Naive thymus-derived CD4-positive, alpha-beta T cell (primary cell): ENCODE results near the gene PHEX. TPM values are rescaled to one million over a fixed set of nuclear protein-coding genes. Genes with fewer than 3 reads are reported as not detected.

ENCODE experiments used
- ATAC-seq: fragments of 150-1000 bp; cut with Tn5 transposase; 2 replicates; pipeline ENCODE4 v1.10.0; 2021; ENCODE audit warnings: mild to moderate bottlenecking, moderate library complexity
- CTCF ChIA-PET: fragments of 350-600 bp; sonication (Branson Sonifier 250); formaldehyde crosslinking; loops from one replicate; lab custom pipeline; 2021; ENCODE audit warnings: antibody characterized with exemption; lab: Charles Lee
- POLR2A ChIA-PET: fragments of 350-600 bp; sonication (Branson Sonifier 250); formaldehyde crosslinking; loops from one replicate; lab custom pipeline; 2021; ENCODE audit warnings: antibody characterized with exemption, inconsistent platforms; lab: Charles Lee
- DNase-seq, 9 donors: peaks; one replicate each; pipeline versions ENCODE4 v3.0.0 to v3.0.0-alpha.2; 2020 to 2022; ENCODE audit warnings: mixed read lengths in 1 of 9
- H3K27ac ChIP-seq: one replicate; pipeline ENCODE4 v1.7.0; 2013; ENCODE audit warnings: mild to moderate bottlenecking, low read depth, low read length, moderate library complexity
- H3K27me3 ChIP-seq, 2 donors: one replicate each; pipeline ENCODE4 v1.7.0; 2013; ENCODE audit warnings: low read length in 2 of 2, mild to moderate bottlenecking in 2 of 2, moderate library complexity in 2 of 2; ENCODE audit not compliant: control insufficient read depth in 2 of 2, insufficient read depth in 2 of 2
- H3K36me3 ChIP-seq, 3 experiments: 1 replicate in 2 of 3; 2 replicates in 1 of 3; pipeline ENCODE4 v1.7.0; 2013; ENCODE audit warnings: low read length in 3 of 3, mild to moderate bottlenecking in 3 of 3, moderate library complexity in 1 of 3; ENCODE audit not compliant: insufficient read depth in 3 of 3, control insufficient read depth in 2 of 3
- H3K4me1 ChIP-seq, 2 donors: one replicate each; pipeline ENCODE4 v1.7.0; 2013; ENCODE audit warnings: low read length in 2 of 2, mild to moderate bottlenecking in 2 of 2, moderate library complexity in 1 of 2; ENCODE audit not compliant: control insufficient read depth in 2 of 2, insufficient read depth in 2 of 2
- H3K4me3 ChIP-seq: 2 replicates; pipeline ENCODE4 v1.7.0; 2013; ENCODE audit warnings: mild to moderate bottlenecking, low read length
- H3K9me3 ChIP-seq, 3 experiments: 1 replicate in 2 of 3; 2 replicates in 1 of 3; pipeline ENCODE4 v1.7.0; 2013; ENCODE audit warnings: low read length in 3 of 3; ENCODE audit not compliant: control insufficient read depth in 2 of 3
- H3K27ac Mint-ChIP-seq, 9 donors: one replicate each; pipeline ENCODE4 v1.8.0; 2020 to 2022; ENCODE audit warnings: mixed read lengths in 9 of 9, mild to moderate bottlenecking in 8 of 9, moderate library complexity in 5 of 9, inconsistent platforms in 2 of 9
- H3K27me3 Mint-ChIP-seq, 5 donors: one replicate each; pipeline ENCODE4 v1.8.0; 2021 to 2022; ENCODE audit warnings: mixed read lengths in 5 of 5, mild to moderate bottlenecking in 1 of 5
- H3K36me3 Mint-ChIP-seq, 5 donors: one replicate each; pipeline ENCODE4 v1.8.0; 2020 to 2022; ENCODE audit warnings: mixed read lengths in 5 of 5, mild to moderate bottlenecking in 3 of 5, inconsistent platforms in 1 of 5
- H3K4me1 Mint-ChIP-seq, 7 donors: one replicate each; pipeline ENCODE4 v1.8.0; 2020 to 2022; ENCODE audit warnings: mixed read lengths in 7 of 7, mild to moderate bottlenecking in 3 of 7, inconsistent platforms in 1 of 7
- H3K4me3 Mint-ChIP-seq, 10 donors: one replicate each; pipeline ENCODE4 v1.8.0; 2020 to 2022; ENCODE audit warnings: mild to moderate bottlenecking in 10 of 10, mixed read lengths in 10 of 10, moderate library complexity in 6 of 10, inconsistent platforms in 2 of 10
- H3K9me3 Mint-ChIP-seq, 11 donors: one replicate each; pipeline ENCODE4 v1.8.0; 2020 to 2022; ENCODE audit warnings: mixed read lengths in 11 of 11, mild to moderate bottlenecking in 4 of 11, inconsistent platforms in 1 of 11, moderate library complexity in 1 of 11
- intact Hi-C, 2 donors: fragments of 100-400 bp; cut with micrococcal nuclease; formaldehyde crosslinking; loops; one replicate each; pipeline ENCODE4 v1.15.1; 2023
- polyA plus RNA-seq, 2 donors: library from polyadenylated mRNA; unstranded; fragments of 300-500 nt; fragmentation: Illumina TruSeq; gene quantifications; one replicate each; pipeline ENCODE4 v1.2.3, GENCODE V29; 2021
- total RNA-seq, 6 experiments: library from RNA in 5 of 6; stranded (reverse) in 5 of 6; gene quantifications; 1 replicate in 5 of 6; 2 replicates in 1 of 6; pipeline ENCODE4 v1.2.3 and lab custom pipeline; 2021 to 2026

The PHEX gene
- total and polyA plus RNA-seq, 7 experiments from 2014 or later = 0.08 to 0.32 (median 0.12) TPM; not detected in 2

GRCh38 chrX:22073928-22074327 is 41.8 kb downstream of the PHEX start:
- Mint-ChIP-seq H3K36me3 (no peaks in the 10 kb centered on the region), H3K4me3 (no peak overlapping the region), H3K27me3 (no peaks in the 10 kb centered on the region), H3K9me3 (no peaks in the 10 kb centered on the region), H3K4me1 (no peaks in the 10 kb centered on the region), H3K27ac (no peak overlapping the region)
- Histone ChIP-seq H3K9me3 (no peaks in the 10 kb centered on the region), H3K36me3 (no peaks in the 10 kb centered on the region), H3K27me3 (no peaks in the 10 kb centered on the region), H3K27ac (no peak overlapping the region), H3K4me3 (no peak overlapping the region), H3K4me1 (no peaks in the 10 kb centered on the region)
- ChIA-PET POLR2A (no interaction called here), CTCF (no interaction called here)
- DNase-seq = no peak
- ATAC-seq = no peak
- intact Hi-C loops = no loop called here

- ATAC-seq (no peak), DNase-seq (no peak)
- Histone ChIP-seq H3K4me1 (no peaks in the 10 kb centered on the region), H3K4me3 (no peak overlapping the region), H3K9me3 (no peaks in the 10 kb centered on the region), H3K36me3 (no peaks in the 10 kb centered on the region), H3K27ac (no peak overlapping the region), H3K27me3 (no peaks in the 10 kb centered on the region)
- Mint-ChIP-seq H3K27me3 (no peaks in the 10 kb centered on the region), H3K27ac (no peak overlapping the region), H3K4me3 (no peak overlapping the region), H3K9me3 (no peaks in the 10 kb centered on the region), H3K4me1 (no peaks in the 10 kb centered on the region), H3K36me3 (no peaks in the 10 kb centered on the region)
- CTCF ChIA-PET = no interaction called here
- intact Hi-C loops = no loop called here
- POLR2A ChIA-PET = no interaction called here
These were observed 46.0 kb downstream of the PHEX start for GRCh38 chrX:22078117-22078516.

GRCh38 chrX:22081475-22082092 is 49.5 kb downstream of the PHEX start:
- no peaks in the 10 kb centered on the region for H3K4me1 Mint-ChIP-seq
- peak in 6 of 9 donors; percentile 4 to 24 (median 13) for DNase-seq

GRCh38 chrX:22086003-22086402 is 53.9 kb downstream of the PHEX start:
- DNase-seq (no peak), ATAC-seq (no peak)
- no peaks in the 10 kb centered on the region for H3K4me1 Mint-ChIP-seq
- H3K27me3 ChIP-seq = no peaks in the 10 kb centered on the region
- intact Hi-C loops = loop anchor here in 1 of 2 donors (10.0 kb wide), 1 partner anchor 101 kb away; no protein-coding TSS in a partner anchor
- peaks cover 0 to 3% (median 0%) of the 10 kb centered on the region in 5 donors for H3K36me3 Mint-ChIP-seq
- H3K4me3 Mint-ChIP-seq = no peak overlapping the region
- no peaks in the 10 kb centered on the region for H3K36me3 ChIP-seq
- peaks cover 0 to 2% (median 0%) of the 10 kb centered on the region in 11 donors for H3K9me3 Mint-ChIP-seq
- no peaks in the 10 kb centered on the region for H3K4me1 ChIP-seq
- CTCF ChIA-PET = no interaction called here
- H3K4me3 ChIP-seq = no peak overlapping the region
- POLR2A ChIA-PET = no interaction called here
- H3K27ac Mint-ChIP-seq = no peak overlapping the region
- no peaks in the 10 kb centered on the region for H3K9me3 ChIP-seq
- no peak overlapping the region for H3K27ac ChIP-seq
- no peaks in the 10 kb centered on the region for H3K27me3 Mint-ChIP-seq

More at GRCh38 chrX:22081475-22082092, 49.5 kb downstream of the PHEX start:
- Histone ChIP-seq H3K27me3 (no peaks in the 10 kb centered on the region), H3K4me1 (no peaks in the 10 kb centered on the region), H3K27ac (no peak overlapping the region), H3K9me3 (no peaks in the 10 kb centered on the region), H3K4me3 (no peak overlapping the region), H3K36me3 (no peaks in the 10 kb centered on the region)
- intact Hi-C loops = loop anchor here in 1 of 2 donors (10.0 kb wide), 1 partner anchor 97 kb away; no protein-coding TSS in a partner anchor
- Mint-ChIP-seq H3K4me3 (no peak overlapping the region), H3K9me3 (peaks cover 0 to 2% (median 0%) of the 10 kb centered on the region in 11 donors), H3K36me3 (peaks cover 0 to 3% (median 0%) of the 10 kb centered on the region in 5 donors), H3K27ac (no peak overlapping the region), H3K27me3 (no peaks in the 10 kb centered on the region)
- CTCF ChIA-PET = interaction anchor here (1.2 kb wide), 1 partner anchor 26 kb away, joined by 4 read pairs; no protein-coding TSS in a partner anchor
- POLR2A ChIA-PET = no interaction called here
- peak; percentile 60 for ATAC-seq

GRCh38 chrX:22087011-22087557 is 55.0 kb downstream of the PHEX start:
- no peaks in the 10 kb centered on the region for H3K4me1 ChIP-seq
- DNase-seq = no peak
- ChIA-PET POLR2A (no interaction called here), CTCF (no interaction called here)
- peaks cover 0 to 4% (median 0%) of the 10 kb centered on the region in 11 donors for H3K9me3 Mint-ChIP-seq
- H3K27me3 Mint-ChIP-seq = no peaks in the 10 kb centered on the region
- intact Hi-C loops = loop anchor here in 1 of 2 donors (10.0 kb wide), 1 partner anchor 102 kb away; no protein-coding TSS in a partner anchor
- H3K4me3 ChIP-seq = no peak overlapping the region
- H3K9me3 ChIP-seq = no peaks in the 10 kb centered on the region
- H3K36me3 ChIP-seq = no peaks in the 10 kb centered on the region
- no peak for ATAC-seq
- no peaks in the 10 kb centered on the region for H3K4me1 Mint-ChIP-seq
- peaks cover 0 to 3% (median 0%) of the 10 kb centered on the region in 5 donors for H3K36me3 Mint-ChIP-seq
- H3K4me3 Mint-ChIP-seq = no peak overlapping the region
- H3K27ac ChIP-seq = no peak overlapping the region
- no peak overlapping the region for H3K27ac Mint-ChIP-seq
- H3K27me3 ChIP-seq = no peaks in the 10 kb centered on the region

GRCh38 chrX:22088326-22088725 is 56.2 kb downstream of the PHEX start:
- ChIA-PET CTCF (no interaction called here), POLR2A (no interaction called here)
- Mint-ChIP-seq H3K9me3 (peaks cover 0 to 5% (median 0%) of the 10 kb centered on the region in 11 donors), H3K27me3 (no peaks in the 10 kb centered on the region), H3K4me1 (no peaks in the 10 kb centered on the region), H3K36me3 (peaks cover 0 to 3% (median 0%) of the 10 kb centered on the region in 5 donors), H3K4me3 (no peak overlapping the region), H3K27ac (no peak overlapping the region)
- Histone ChIP-seq H3K9me3 (no peaks in the 10 kb centered on the region), H3K36me3 (no peaks in the 10 kb centered on the region), H3K4me3 (no peak overlapping the region), H3K27ac (no peak overlapping the region), H3K4me1 (no peaks in the 10 kb centered on the region), H3K27me3 (no peaks in the 10 kb centered on the region)
- ATAC-seq = no peak
- intact Hi-C loops = loop anchor here in 1 of 2 donors (10.0 kb wide), 1 partner anchor 104 kb away; no protein-coding TSS in a partner anchor
- DNase-seq = no peak
